ENCODE measurements around the gene NPDC1.

Gene NPDC1

DNA sequence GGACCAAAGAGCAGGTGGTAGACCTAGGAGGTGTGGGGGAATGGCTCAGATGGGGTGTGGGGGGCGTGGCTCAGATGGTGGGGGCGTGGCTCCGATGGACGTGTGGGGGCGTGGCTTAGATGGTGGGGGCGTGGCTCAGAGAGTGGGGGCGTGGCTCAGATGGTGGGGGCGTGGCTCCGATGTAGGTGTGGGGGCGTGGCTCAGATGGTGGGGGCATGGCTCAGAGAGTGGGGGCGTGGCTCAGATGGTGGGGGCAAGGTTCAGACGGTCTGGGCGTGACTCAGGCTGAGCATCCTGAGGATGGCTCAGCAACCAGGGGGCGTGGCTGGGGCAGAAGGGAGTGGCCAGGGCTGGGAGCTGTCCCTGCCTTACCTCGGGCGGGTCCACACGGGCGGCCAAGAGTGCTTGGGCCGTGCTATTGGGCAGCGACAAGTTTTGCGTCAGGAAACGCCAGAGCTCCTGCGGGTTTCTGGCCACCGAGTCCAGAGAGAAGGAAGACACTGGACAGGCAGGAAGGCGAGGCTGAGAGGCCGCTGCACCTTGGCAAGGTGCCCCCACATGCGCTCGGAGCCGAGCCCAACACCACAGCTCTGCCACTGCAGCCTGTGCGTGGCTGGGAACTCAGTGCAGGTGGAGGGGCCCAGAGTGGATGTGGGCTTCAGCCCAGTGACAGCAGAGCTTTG lies 23.9 kb downstream of the NPDC1 start:
- DNase-seq = peak; percentile 70
- Histone ChIP-seq H2AFZ (ENCODE audit: low read length) (no peak overlapping the region), H3F3A (ENCODE audit: insufficient read depth, low read length) (no peaks in the 10 kb centered on the region), H3K9me2 (replicated peaks; ENCODE audit: insufficient read depth, low read length) (no peaks in the 10 kb centered on the region), H3K79me2 (ENCODE audit: low read length) (no peaks in the 10 kb centered on the region), H3K4me3 (ENCODE audit: low read length) (no peak overlapping the region), H4K20me1 (ENCODE audit: insufficient read depth, low read length) (no peaks in the 10 kb centered on the region), H3K27ac (ENCODE audit: low read length) (no peak overlapping the region), H3K9ac (ENCODE audit: low read length) (no peak overlapping the region), H3K36me3 (replicated peaks; ENCODE audit: insufficient read depth, low read length) (no peaks in the 10 kb centered on the region), H3K27me3 (replicated peaks; ENCODE audit: insufficient read depth, low read length) (peaks cover 44% of the 10 kb centered on the region), H3K4me1 (ENCODE audit: low read length) (peaks cover 4% of the 10 kb centered on the region; the same call in 1 of the 2 replicates), H3K9me3 (replicated peaks; ENCODE audit: insufficient read depth, low read length) (no peaks in the 10 kb centered on the region), H3K4me2 (ENCODE audit: low read depth, low read length) (no peak overlapping the region)
- no peak for TF ChIP-seq EZH2 (optimal IDR thresholded peaks at IDR 0.05; ENCODE audit: low read depth, low read length)
- TF ChIP-seq, protein P1, sequence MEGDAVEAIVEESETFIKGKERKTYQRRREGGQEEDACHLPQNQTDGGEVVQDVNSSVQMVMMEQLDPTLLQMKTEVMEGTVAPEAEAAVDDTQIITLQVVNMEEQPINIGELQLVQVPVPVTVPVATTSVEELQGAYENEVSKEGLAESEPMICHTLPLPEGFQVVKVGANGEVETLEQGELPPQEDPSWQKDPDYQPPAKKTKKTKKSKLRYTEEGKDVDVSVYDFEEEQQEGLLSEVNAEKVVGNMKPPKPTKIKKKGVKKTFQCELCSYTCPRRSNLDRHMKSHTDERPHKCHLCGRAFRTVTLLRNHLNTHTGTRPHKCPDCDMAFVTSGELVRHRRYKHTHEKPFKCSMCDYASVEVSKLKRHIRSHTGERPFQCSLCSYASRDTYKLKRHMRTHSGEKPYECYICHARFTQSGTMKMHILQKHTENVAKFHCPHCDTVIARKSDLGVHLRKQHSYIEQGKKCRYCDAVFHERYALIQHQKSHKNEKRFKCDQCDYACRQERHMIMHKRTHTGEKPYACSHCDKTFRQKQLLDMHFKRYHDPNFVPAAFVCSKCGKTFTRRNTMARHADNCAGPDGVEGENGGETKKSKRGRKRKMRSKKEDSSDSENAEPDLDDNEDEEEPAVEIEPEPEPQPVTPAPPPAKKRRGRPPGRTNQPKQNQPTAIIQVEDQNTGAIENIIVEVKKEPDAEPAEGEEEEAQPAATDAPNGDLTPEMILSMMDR (IDR thresholded peaks at IDR 0.05; ENCODE audit: low read length) = no peak
- no peak for TF ChIP-seq EZH2phosphoT487 (IDR thresholded peaks at IDR 0.05; ENCODE audit: low read length)

DNA sequence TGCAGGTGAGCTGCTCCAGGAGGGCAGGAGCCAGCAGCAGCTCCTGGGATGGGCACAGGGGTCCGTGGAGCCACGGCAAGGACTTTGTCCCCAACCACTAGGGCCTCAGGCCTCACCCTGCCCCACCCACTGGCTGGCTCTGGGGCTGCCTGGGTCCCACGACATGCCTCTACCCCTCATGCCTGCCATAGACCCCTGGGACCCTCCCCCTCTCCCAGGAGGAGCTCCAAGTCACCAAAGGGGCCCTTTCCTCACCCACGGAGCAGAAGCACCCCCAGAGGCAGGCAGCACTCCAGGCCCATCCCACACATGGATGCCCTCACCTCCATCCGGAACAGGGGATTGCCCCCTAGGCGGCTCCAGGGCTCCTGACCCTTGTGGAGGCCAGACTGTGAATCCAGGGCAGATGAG lies 24.4 kb downstream of the NPDC1 start:
- H3K36me3 ChIP-seq (replicated peaks; ENCODE audit: insufficient read depth, low read length) = no peaks in the 10 kb centered on the region
- no peaks in the 10 kb centered on the region for H3K9me2 ChIP-seq (replicated peaks; ENCODE audit: insufficient read depth, low read length)
- no peak for DNase-seq
- H3K4me2 ChIP-seq (ENCODE audit: low read depth, low read length) = no peak overlapping the region
- H3K4me1 ChIP-seq (ENCODE audit: low read length) = peaks cover 4% of the 10 kb centered on the region; the same call in 1 of the 2 replicates
- H3K79me2 ChIP-seq (ENCODE audit: low read length) = no peaks in the 10 kb centered on the region
- peaks cover 38% of the 10 kb centered on the region for H3K27me3 ChIP-seq (replicated peaks; ENCODE audit: insufficient read depth, low read length)
- H3K9me3 ChIP-seq (replicated peaks; ENCODE audit: insufficient read depth, low read length) = no peaks in the 10 kb centered on the region
- H3K27ac ChIP-seq (ENCODE audit: low read length) = no peak overlapping the region
- H3K9ac ChIP-seq (ENCODE audit: low read length) = no peak overlapping the region
- H2AFZ ChIP-seq (ENCODE audit: low read length) = no peak overlapping the region
- no peaks in the 10 kb centered on the region for H3F3A ChIP-seq (ENCODE audit: insufficient read depth, low read length)
- no peaks in the 10 kb centered on the region for H4K20me1 ChIP-seq (ENCODE audit: insufficient read depth, low read length)
- H3K4me3 ChIP-seq (ENCODE audit: low read length) = no peak overlapping the region
- TF ChIP-seq EZH2phosphoT487 (IDR thresholded peaks at IDR 0.05; ENCODE audit: low read length) (no peak), EZH2 (optimal IDR thresholded peaks at IDR 0.05; ENCODE audit: low read depth, low read length) (no peak)
- TF ChIP-seq, protein P1 (IDR thresholded peaks at IDR 0.05; ENCODE audit: low read length) = no peak

DNA sequence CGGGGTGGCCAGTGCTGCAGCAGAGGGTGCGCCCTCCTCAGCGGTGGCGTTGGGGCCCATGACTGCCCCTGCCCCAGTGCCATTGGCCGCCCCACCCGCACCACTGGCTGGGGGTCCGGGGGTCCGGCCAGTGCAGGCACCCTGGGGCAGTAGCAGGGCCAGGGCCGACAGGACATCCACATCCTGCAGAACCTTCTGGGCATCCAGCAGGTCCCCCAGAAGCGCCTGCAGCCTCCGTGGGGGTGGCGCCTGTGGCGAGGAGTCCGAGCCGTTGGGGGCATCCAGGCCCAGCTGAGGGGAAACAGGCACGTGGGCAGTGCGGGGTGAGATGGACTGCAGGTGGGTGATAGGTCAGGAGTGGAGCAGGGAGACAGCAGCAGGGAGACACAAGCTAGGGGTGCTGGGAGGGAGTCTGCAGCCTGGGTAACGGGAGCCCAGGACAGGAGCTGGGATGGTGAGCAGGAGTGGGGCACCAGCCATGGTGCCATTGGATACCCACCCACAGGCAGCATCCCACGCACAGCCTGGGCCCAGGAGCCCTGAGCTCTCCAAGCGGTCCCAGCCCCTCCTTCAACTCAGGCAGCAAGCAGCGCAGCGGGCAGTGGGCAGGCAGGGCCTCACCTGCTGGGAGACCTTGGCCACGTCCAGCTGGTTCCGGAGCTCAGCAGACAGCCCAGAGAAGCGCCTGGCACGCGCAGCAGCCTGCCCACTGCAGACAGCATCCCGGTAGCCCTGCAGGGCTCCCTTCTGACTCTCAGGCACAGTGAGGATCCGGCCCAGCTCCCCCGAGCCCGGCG lies 25.0 kb downstream of the NPDC1 start:
- Histone ChIP-seq H3K36me3 (replicated peaks; ENCODE audit: insufficient read depth, low read length) (no peaks in the 10 kb centered on the region), H3K9me2 (replicated peaks; ENCODE audit: insufficient read depth, low read length) (no peaks in the 10 kb centered on the region), H3K4me2 (ENCODE audit: low read depth, low read length) (no peak overlapping the region), H3K9me3 (replicated peaks; ENCODE audit: insufficient read depth, low read length) (no peaks in the 10 kb centered on the region), H3K79me2 (ENCODE audit: low read length) (no peaks in the 10 kb centered on the region), H3K27me3 (replicated peaks; ENCODE audit: insufficient read depth, low read length) (peaks cover 37% of the 10 kb centered on the region), H3F3A (ENCODE audit: insufficient read depth, low read length) (no peaks in the 10 kb centered on the region), H3K27ac (ENCODE audit: low read length) (no peak overlapping the region), H3K4me3 (ENCODE audit: low read length) (no peak overlapping the region), H3K9ac (ENCODE audit: low read length) (no peak overlapping the region), H4K20me1 (ENCODE audit: insufficient read depth, low read length) (no peaks in the 10 kb centered on the region), H2AFZ (ENCODE audit: low read length) (no peak overlapping the region), H3K4me1 (ENCODE audit: low read length) (peaks cover 2% of the 10 kb centered on the region; the same call in 1 of the 2 replicates)
- TF ChIP-seq, protein P1 (IDR thresholded peaks at IDR 0.05; ENCODE audit: low read length) = no peak
- TF ChIP-seq EZH2 (optimal IDR thresholded peaks at IDR 0.05; ENCODE audit: low read depth, low read length) (no peak), EZH2phosphoT487 (IDR thresholded peaks at IDR 0.05; ENCODE audit: low read length) (no peak)
- DNase-seq = no peak
